Fibroblast of peridontal ligament (primary cell): ENCODE results near the gene LDLRAD4.

Source experiments
- DNase-seq: peaks from one replicate; pipeline ENCODE4 v3.0.0-alpha.2; 2010; ENCODE audit errors: extremely low read depth

LDLRAD4 gene

GRCh38 chr18:13531681-13532325 is 313.2 kb downstream of the LDLRAD4 start:
- DNase-seq: no peak

GRCh38 chr18:13532406-13533075 is 314.0 kb downstream of the LDLRAD4 start:
- DNase-seq: no peak

GRCh38 chr18:13534631-13535030 is 316.1 kb downstream of the LDLRAD4 start:
- DNase-seq: no peak

- DNase-seq: no peak
These were observed 318.0 kb downstream of the LDLRAD4 start for GRCh38 chr18:13536578-13536977.

GRCh38 chr18:13537022-13537780 is 318.6 kb downstream of the LDLRAD4 start:
- DNase-seq: no peak

GRCh38 chr18:13538630-13539029 is 320.1 kb downstream of the LDLRAD4 start:
- DNase-seq: no peak

GRCh38 chr18:13539050-13539449 is 320.5 kb downstream of the LDLRAD4 start:
- no peak for DNase-seq

- DNase-seq: no peak
These were observed 321.4 kb downstream of the LDLRAD4 start for GRCh38 chr18:13539843-13540476.

GRCh38 chr18:13540477-13541182 is 322.1 kb downstream of the LDLRAD4 start:
- no peak for DNase-seq

GRCh38 chr18:13541621-13542519 is 323.3 kb downstream of the LDLRAD4 start:
- DNase-seq: no peak

- DNase-seq: no peak
These were observed 323.9 kb downstream of the LDLRAD4 start for GRCh38 chr18:13542520-13542847.

- no peak for DNase-seq
These were observed 324.6 kb downstream of the LDLRAD4 start for GRCh38 chr18:13543144-13543543.

GRCh38 chr18:13543811-13544732 is 325.5 kb downstream of the LDLRAD4 start:
- DNase-seq: no peak

GRCh38 chr18:13544953-13545352 is 326.4 kb downstream of the LDLRAD4 start:
- no peak for DNase-seq

GRCh38 chr18:13545514-13545913 is 327.0 kb downstream of the LDLRAD4 start:
- DNase-seq: no peak

- no peak for DNase-seq
These were observed 327.4 kb downstream of the LDLRAD4 start for GRCh38 chr18:13545955-13546354.

- no peak for DNase-seq
These were observed 328.1 kb downstream of the LDLRAD4 start for GRCh38 chr18:13546638-13547037.

- no peak for DNase-seq
These were observed 328.8 kb downstream of the LDLRAD4 start for GRCh38 chr18:13547347-13547746.

- no peak for DNase-seq
These were observed 329.7 kb downstream of the LDLRAD4 start for GRCh38 chr18:13548106-13548819.
